Skin of body (tissue), 2 donors: Measurements from ENCODE around the gene DLX1. TPM values are rescaled to one million over a fixed set of nuclear protein-coding genes. Genes with fewer than 3 reads are reported as not detected.
"Not testable (repeated sequence)": the region's sequence is repeated elsewhere in the genome, so short reads cannot be mapped to it uniquely, and the experiment has no call there.

Experiments used
- DNase-seq: peaks from one replicate; lab custom pipeline; 2025; lab: John Stamatoyannopoulos, UW
- total RNA-seq: library from RNA; depleted of rRNA; stranded (reverse); fragments of >200 nt; gene quantifications from one replicate; pipeline ENCODE4 v1.2.3, GENCODE V29; 2014

DLX1 gene
- total RNA-seq, 1 donor from 2014 or later: 1.4 TPM

DNA sequence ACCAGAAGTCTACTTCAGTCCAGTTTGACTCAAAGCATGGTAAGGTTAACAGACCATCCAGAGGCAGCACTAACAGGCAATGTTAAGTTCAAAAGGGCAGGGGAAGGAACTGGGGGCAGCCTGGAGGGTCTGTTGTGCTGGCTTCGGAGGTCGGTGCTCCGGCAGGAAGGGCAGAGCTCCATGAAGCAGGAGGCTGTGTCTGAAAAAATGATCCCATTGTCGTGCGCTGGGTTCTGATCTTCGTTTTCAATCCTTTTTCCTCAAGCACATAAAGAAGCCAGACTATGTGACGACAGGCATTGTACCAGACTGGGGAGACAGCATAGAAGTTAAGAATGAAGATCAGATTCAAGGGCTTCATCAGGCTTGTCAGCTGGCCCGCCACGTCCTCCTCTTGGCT, 21.9 kb upstream of the DLX1 start:
- no peak for DNase-seq

DNA sequence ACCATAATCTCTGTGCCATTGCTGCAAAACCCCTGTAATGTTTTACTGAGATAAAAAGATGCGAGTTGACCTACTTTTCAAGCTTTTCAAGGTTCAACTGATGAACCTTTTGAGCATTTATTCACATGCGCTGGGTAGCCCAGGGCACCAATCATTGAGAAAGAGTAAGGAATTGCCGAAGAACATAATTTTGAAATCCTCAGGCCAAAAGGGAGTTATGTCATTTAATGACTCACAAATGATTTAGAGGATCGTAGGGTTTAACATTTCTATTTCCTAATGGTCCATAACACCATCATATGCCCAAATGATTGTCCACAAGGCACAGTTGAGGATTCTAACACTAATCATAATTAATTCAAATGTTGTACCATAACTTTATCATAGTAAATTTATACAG, 20.2 kb upstream of the DLX1 start:
- DNase-seq: no peak

DNA sequence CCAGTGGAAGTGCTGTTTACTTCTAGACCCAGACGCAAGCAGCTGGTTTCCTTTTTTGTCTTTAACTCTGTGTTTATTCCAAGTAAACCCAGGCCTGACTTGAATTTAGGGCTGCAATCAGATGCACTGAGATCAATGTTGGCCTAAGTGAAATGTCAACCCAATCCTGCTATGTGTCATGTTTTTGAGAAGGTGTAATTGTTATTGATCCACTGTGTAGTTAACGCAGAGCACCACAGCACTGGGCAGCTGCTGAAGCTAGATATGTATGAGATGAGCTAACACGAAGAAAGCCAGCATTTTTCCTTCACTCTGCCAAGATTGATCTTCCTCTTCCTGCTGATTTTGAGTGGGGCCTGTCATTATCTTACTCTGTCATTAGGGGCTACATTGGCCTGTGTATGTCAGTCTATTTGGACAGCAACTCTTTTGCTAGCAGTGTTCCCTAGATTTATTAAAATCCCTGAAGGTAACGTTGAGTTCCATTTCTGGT, 18.9 kb upstream of the DLX1 start:
- no peak for DNase-seq

DNA sequence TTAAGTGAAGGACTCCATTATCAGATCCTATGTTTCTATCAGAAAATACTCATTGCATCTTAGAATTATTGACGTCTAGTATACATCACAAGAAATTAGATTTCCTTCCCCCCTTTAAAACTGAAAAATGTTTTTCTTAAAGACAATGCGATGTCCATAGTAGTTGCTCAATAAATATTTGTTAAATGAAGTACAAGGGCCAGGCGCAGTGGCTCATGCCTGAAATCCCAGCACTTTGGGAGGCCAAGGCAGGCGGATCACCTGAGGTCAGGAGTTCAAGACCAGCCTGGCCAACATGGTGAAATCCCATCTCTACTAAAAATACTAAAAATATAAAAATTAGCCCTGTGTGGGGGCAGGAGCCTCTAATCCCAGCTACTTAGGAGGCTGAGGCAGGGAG, 17.4 kb upstream of the DLX1 start:
- not testable (repeated sequence) for DNase-seq

DNA sequence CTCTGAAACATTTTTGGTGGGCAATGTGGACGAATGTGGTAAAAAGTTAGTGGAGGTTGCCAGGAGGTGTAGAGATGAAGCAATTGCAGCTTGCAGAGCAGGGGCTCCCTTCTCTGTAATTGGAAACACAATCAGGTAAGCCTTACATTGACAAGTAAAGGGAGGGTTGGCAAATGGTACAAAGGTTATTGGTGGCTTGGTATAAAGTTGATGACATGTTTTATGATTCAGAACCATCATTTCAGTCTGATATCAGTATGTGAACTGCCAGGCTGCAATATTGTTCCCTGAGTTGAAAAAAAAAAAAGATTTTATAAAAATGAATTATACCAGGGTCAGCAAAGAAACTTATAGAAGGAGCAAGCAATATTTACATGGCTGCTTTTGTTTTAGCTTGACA, 14.4 kb upstream of the DLX1 start:
- no peak for DNase-seq

- DNase-seq: no peak
Measured at GRCh38 chr2:172072303-172072702, 13.0 kb upstream of the DLX1 start.

DNA sequence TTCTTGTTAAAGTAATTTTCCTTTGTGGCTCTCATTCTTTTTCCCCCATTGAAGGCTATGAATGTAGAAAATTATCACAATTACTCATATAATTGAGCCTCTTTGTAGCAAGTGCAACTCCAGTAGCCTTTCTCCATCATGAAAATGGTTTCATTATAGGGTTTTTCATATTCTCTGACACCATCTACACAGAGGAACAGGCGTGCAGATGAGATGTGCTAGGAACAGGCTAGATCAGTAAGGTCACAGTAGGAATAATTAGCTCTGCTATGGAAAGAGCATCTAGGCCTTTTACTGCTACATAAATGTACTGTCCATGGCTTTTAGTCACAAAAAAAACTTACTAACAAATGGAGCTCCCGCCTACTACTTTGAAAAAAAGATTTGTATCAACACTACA, 12.6 kb upstream of the DLX1 start:
- no peak for DNase-seq

DNA sequence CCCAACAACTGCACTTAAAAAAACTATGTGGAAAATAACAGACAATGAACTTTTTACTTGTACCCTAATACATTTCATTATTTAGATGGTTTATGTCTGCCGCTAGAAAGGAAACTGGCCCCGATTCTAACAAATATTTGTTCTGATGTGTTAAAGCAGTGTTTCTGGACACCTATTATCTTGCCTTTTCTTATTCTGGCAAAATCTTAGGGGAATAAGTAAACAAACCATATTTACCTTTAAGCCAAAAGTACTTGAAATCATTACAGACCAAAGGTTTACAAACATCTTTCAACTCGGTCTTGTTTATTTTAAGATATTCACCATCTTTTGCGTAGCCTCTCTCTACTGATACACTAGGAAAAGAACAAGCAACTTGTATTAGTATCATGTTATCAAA, 11.8 kb upstream of the DLX1 start:
- no peak for DNase-seq

- DNase-seq: no peak
Measured at GRCh38 chr2:172074254-172074653, 11.1 kb upstream of the DLX1 start.

DNA sequence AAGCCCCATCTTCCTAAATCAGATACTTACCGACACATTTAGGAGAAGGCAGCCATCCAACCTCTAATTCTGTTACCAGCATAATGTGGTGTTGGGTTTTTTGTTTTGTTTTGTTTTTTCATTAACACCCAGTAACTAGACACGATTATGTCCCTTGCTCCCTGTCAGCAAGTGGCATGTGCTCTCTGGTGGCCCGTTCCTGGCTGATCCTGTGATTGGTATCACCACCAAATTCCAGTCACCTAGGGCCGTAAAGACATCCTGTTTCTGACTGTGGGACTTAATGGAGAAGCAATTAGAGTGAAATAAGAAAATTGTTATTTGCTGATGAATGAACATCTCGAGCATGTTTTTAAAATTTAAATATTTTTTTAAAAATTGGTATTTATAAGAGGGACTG, 5.9 kb upstream of the DLX1 start:
- no peak for DNase-seq

- DNase-seq: no peak
Measured at GRCh38 chr2:172079838-172080640, 5.3 kb upstream of the DLX1 start.

GRCh38 chr2:172080641-172081220, 4.6 kb upstream of the DLX1 start:
- no peak for DNase-seq

DNA sequence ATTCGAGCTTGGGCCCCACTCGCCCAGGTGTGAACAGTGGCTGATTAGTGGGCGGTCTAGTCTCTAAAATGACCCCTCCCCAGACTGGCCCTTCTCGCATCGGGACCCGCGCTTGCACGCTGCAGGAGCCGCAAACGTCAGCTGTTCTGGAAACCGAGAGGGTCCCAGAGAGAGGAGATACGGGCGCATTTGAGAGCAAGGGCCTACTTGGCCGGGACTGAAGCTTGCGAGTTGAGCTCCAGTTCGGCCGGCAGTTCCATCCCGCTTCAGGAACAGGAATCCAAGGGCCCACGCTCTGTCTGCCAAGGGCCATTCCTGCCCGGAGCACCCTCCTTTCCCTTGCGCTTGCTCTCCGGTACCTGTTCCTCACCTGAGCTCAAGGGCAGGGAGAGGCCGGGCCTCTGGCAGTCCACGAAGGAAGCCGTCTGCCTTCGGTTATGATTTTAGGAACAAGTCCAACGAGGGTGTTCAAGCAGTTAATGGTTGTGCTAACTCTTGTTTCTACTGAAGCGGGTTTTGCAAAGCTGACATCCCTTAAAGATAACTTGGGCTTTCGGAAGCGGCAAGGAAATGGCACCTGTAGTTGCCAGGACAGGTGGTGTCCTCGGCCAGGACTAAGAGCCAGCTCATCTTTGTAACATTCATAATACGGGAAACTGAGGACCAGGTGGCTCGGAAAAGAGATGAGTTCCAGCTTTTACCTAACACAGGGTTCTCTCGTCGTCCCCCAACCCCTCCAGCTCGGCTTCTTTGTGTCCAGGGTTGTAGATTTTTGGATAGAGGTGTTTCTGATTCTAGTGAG, 3.9 kb upstream of the DLX1 start:
- DNase-seq: no peak

DNA sequence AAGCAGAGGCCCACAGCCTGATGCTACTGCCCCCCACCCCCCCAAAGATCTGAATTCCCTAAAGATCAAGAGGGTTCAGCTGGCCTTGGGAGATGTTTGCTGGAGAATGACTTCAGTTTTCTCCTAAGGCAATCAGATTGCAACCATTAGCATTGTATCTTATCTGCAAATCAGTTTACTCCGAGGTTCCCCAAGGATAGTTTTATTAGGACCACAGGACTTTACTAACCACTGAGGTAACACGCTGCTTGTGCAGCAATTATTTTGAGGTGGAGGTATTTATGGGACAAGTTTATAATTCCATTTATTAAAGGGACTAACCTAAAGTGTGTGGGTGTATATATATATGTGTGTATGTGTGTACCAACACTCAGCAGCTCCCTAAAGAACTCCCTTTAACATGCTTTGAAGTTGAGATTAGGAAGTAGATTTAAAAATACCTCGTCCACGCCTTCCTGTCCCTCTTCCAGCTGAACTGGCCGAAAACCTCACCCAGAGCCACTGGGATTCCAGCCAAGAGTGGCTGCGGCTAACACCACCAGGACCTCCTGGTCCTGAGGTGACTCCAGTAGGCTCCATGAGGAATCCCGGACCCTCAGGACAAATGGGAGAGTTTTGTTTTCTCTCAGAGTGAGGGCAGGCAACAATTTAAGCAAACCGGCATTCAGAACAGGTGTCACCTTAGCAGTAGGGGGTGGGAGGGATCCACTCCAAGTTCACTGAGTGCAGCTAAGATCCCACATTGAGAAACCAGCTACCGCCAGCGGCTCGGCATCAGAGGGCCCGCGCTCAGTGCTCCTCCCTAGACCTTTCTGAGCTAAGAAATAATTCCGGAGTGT, 3.0 kb upstream of the DLX1 start:
- no peak for DNase-seq

GRCh38 chr2:172082944-172083627, 2.2 kb upstream of the DLX1 start:
- no peak for DNase-seq

DNA sequence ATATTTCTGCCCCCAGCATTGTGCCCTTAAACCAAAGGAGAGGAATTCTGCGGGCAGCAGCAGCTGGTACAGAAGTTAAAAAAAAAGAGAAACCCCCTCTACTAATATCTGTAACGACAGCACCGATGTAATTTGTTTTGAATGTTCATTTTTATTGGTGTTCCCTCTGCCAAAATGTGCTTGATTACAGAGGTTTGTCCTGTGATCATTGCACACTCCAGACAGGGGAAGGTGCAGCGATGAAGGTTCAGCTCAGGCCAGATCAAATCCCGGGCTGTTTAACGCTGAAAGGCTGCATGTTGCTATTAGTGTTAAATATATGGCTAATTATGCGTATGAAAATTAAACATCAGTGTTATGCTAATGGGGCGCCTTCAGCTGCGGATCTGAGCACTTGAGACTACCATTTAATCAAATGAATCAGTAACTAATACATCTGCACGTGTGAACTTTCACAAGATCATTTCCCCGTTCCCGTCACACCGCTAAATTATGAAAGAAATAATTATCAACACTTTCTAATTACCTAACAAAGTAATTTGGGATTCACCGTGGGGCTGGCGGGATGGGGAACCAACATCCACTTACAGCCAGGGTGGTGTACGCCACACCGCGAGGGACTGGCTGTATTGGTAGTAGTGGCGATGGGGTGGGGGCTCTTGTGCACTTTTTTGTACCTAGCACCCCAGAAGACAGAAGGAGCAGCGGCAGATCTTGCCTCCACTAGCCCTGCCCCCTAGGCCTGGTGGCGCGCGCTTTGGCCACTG, 1.5 kb upstream of the DLX1 start:
- no peak for DNase-seq

DNA sequence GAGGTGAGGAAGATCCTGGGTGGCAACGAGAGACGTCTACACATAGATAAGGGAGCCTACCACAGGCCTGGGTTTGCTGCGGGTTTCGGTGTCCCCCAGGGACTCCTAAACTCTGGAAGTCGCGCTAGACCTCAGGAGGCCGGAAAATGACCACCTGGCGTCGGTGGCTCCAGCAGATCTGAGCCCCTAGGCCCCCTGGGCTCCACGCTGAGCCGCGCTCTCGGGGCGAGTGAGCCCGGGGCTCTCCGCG, 987 bp upstream of the DLX1 start:
- DNase-seq: no peak

GRCh38 chr2:172084645-172085459, 455 bp upstream of the DLX1 start:
- peak; percentile 81 for DNase-seq
